CD4-positive, alpha-beta T cell (primary cell): ENCODE results near the gene RERE. TPM values are rescaled to one million over a fixed set of nuclear protein-coding genes. Genes with fewer than 3 reads are reported as not detected.

Experiments used
- ATAC-seq: fragments of 200-7000 bp; cut with Tn5 transposase; one replicate; pipeline ENCODE4 v1.10.0; 2022; ENCODE audit warnings: mild to moderate bottlenecking; ENCODE audit not compliant: poor library complexity
- CTCF ChIA-PET: fragments of 350-600 bp; sonication (Branson Sonifier 250); formaldehyde crosslinking; loops from one replicate; lab custom pipeline; 2021; ENCODE audit warnings: antibody characterized with exemption, inconsistent platforms; lab: Charles Lee
- POLR2A ChIA-PET: fragments of 350-600 bp; sonication (Branson Sonifier 250); formaldehyde crosslinking; loops from one replicate; lab custom pipeline; 2021; ENCODE audit warnings: antibody characterized with exemption, inconsistent platforms; lab: Charles Lee
- DNase-seq, 14 experiments: peaks; one replicate each; pipeline ENCODE4 v3.0.0-alpha.2; 2013 to 2020; ENCODE audit warnings: mixed read lengths in 2 of 14
- H3K27ac ChIP-seq, 2 donors: one replicate each; pipeline versions ENCODE4 v1.5.1 to v1.7.0; 2013; ENCODE audit warnings: low read length in 2 of 2, low read depth in 1 of 2, mild to moderate bottlenecking in 1 of 2
- H3K27me3 ChIP-seq, 2 experiments: 1 replicate in 1 of 2; 2 replicates in 1 of 2; pipeline versions ENCODE4 v1.6.1 to v1.7.0; 2013; ENCODE audit warnings: low read length in 2 of 2, control low read depth in 1 of 2, mild to moderate bottlenecking in 1 of 2, moderate library complexity in 1 of 2; ENCODE audit not compliant: insufficient read depth in 2 of 2, control insufficient read depth in 1 of 2
- H3K36me3 ChIP-seq: one replicate; pipeline ENCODE4 v1.6.1; 2013; ENCODE audit warnings: low read length, control low read depth; ENCODE audit not compliant: insufficient read depth
- H3K4me1 ChIP-seq: one replicate; pipeline ENCODE4 v1.6.1; 2013; ENCODE audit warnings: low read length, control low read depth; ENCODE audit not compliant: insufficient read depth
- H3K4me3 ChIP-seq: one replicate; pipeline ENCODE4 v1.5.1; 2013; ENCODE audit warnings: mild to moderate bottlenecking, low read length, moderate library complexity
- H3K9me3 ChIP-seq, 2 experiments: 1 replicate in 1 of 2; 2 replicates in 1 of 2; pipeline versions ENCODE4 v1.6.1 to v1.7.0; 2013; ENCODE audit warnings: low read length in 2 of 2, mild to moderate bottlenecking in 2 of 2, control low read depth in 1 of 2, moderate library complexity in 1 of 2; ENCODE audit not compliant: control insufficient read depth in 1 of 2, insufficient read depth in 1 of 2
- H3K27ac Mint-ChIP-seq: one replicate; pipeline ENCODE4 v1.8.0; 2020; ENCODE audit warnings: mixed read lengths
- H3K27me3 Mint-ChIP-seq: one replicate; pipeline ENCODE4 v1.8.0; 2021; ENCODE audit warnings: mixed read lengths
- H3K36me3 Mint-ChIP-seq: one replicate; pipeline ENCODE4 v1.8.0; 2021; ENCODE audit warnings: low read depth, mixed read lengths
- H3K4me1 Mint-ChIP-seq: one replicate; pipeline ENCODE4 v1.8.0; 2021; ENCODE audit warnings: low read depth, mixed read lengths
- H3K4me3 Mint-ChIP-seq: one replicate; pipeline ENCODE4 v1.8.0; 2020; ENCODE audit warnings: mild to moderate bottlenecking, mixed read lengths
- H3K9me3 Mint-ChIP-seq: one replicate; pipeline ENCODE4 v1.8.0; 2020; ENCODE audit warnings: mixed read lengths
- CTCF ChIP-seq: fragments of 200-600 bp; IDR thresholded peaks from one replicate; pipeline ENCODE4 v1.8.0; 2022; ENCODE audit warnings: antibody characterized with exemption, mild to moderate bottlenecking
- intact Hi-C, 2 experiments: fragments of 100-400 bp; cut with DNase I in 1 of 2; cut with micrococcal nuclease in 1 of 2; formaldehyde crosslinking; loops; one replicate each; pipeline versions ENCODE4 v1.15.1 to v1.9.0; 2023 to 2025; cut with DNase I, micrococcal nuclease
- total RNA-seq, 174 experiments: library from RNA in 2 of 174; stranded (reverse) in 2 of 174; gene quantifications; one replicate each; pipeline ENCODE4 v1.2.3 and lab custom pipeline; 2021 to 2026

RERE gene
- total RNA-seq, 2 experiments from 2014 or later = 78.4 to 84.0 TPM

- H3K4me3 Mint-ChIP-seq = no peak overlapping the region
- ChIA-PET POLR2A (interaction anchor here (1.0 to 3.7 kb wide), 2 partner anchors 318 to 334 kb away, joined by 3 to 11 read pairs; no protein-coding TSS in a partner anchor), CTCF (interaction anchor here (1.1 to 4.8 kb wide), 4 partner anchors 318 to 337 kb away, joined by 3 to 31 read pairs (median 12); no protein-coding TSS in a partner anchor)
- H3K9me3 Mint-ChIP-seq = no peaks in the 10 kb centered on the region
- TF ChIP-seq CTCF = no peak
- peaks cover 6% of the 10 kb centered on the region for H3K4me1 ChIP-seq
- H3K4me3 ChIP-seq = no peak overlapping the region
- no peaks in the 10 kb centered on the region for H3K27me3 ChIP-seq
- DNase-seq = no peak
- H3K27me3 Mint-ChIP-seq = no peaks in the 10 kb centered on the region
- H3K9me3 ChIP-seq = no peaks in the 10 kb centered on the region
- H3K4me1 Mint-ChIP-seq = peaks cover 5% of the 10 kb centered on the region
- H3K36me3 Mint-ChIP-seq = peaks cover 18% of the 10 kb centered on the region
- intact Hi-C loops = loop anchor here (1.0 to 2.0 kb wide), 4 partner anchors 35 to 367 kb away; no protein-coding TSS in a partner anchor
- peaks cover 12% of the 10 kb centered on the region for H3K36me3 ChIP-seq
- H3K27ac ChIP-seq = no peak overlapping the region
- ATAC-seq = no peak
- no peak overlapping the region for H3K27ac Mint-ChIP-seq
These were observed 468.0 kb downstream of the RERE start for GRCh38 chr1:8349473-8349865.

- peaks cover 5% of the 10 kb centered on the region for H3K4me1 Mint-ChIP-seq
- POLR2A ChIA-PET = interaction anchor here (1.0 to 3.7 kb wide), 2 partner anchors 318 to 334 kb away, joined by 3 to 11 read pairs; no protein-coding TSS in a partner anchor
- H3K27me3 Mint-ChIP-seq = no peaks in the 10 kb centered on the region
- ATAC-seq = peak; percentile 96
- H3K36me3 ChIP-seq = peaks cover 8% of the 10 kb centered on the region
- no peak overlapping the region for H3K4me3 ChIP-seq
- no peak overlapping the region for H3K27ac ChIP-seq
- peak; percentile 83 for TF ChIP-seq CTCF
- H3K36me3 Mint-ChIP-seq = peaks cover 15% of the 10 kb centered on the region
- H3K9me3 Mint-ChIP-seq = no peaks in the 10 kb centered on the region
- CTCF ChIA-PET = interaction anchor here (0.6 to 4.8 kb wide), 10 partner anchors 33 to 373 kb away, joined by 3 to 31 read pairs (median 4); no protein-coding TSS in a partner anchor
- intact Hi-C loops = loop anchor here (1.0 to 2.0 kb wide), 4 partner anchors 34 to 367 kb away; no protein-coding TSS in a partner anchor
- H3K4me3 Mint-ChIP-seq = no peak overlapping the region
- no peaks in the 10 kb centered on the region for H3K27me3 ChIP-seq
- no peaks in the 10 kb centered on the region for H3K9me3 ChIP-seq
- peak; percentile 60 to 84 (median 66) for DNase-seq
- H3K4me1 ChIP-seq = peaks cover 6% of the 10 kb centered on the region
- no peak overlapping the region for H3K27ac Mint-ChIP-seq
These were observed 468.5 kb downstream of the RERE start for GRCh38 chr1:8348777-8349472.

- H3K27ac Mint-ChIP-seq = no peak overlapping the region
- ATAC-seq (no peak), DNase-seq (no peak)
- H3K4me1 Mint-ChIP-seq = peaks cover 5% of the 10 kb centered on the region
- no peaks in the 10 kb centered on the region for H3K27me3 Mint-ChIP-seq
- ChIA-PET POLR2A (interaction anchor here (1.0 to 3.7 kb wide), 3 partner anchors 317 to 333 kb away, joined by 3 to 11 read pairs (median 3); no protein-coding TSS in a partner anchor), CTCF (interaction anchor here (0.6 to 4.8 kb wide), 11 partner anchors 33 to 373 kb away, joined by 3 to 31 read pairs (median 4); no protein-coding TSS in a partner anchor)
- intact Hi-C loops = loop anchor here in 1 of 2 experiments (2.0 kb wide), 1 partner anchor 33 kb away; no protein-coding TSS in a partner anchor
- no peaks in the 10 kb centered on the region for H3K9me3 Mint-ChIP-seq
- Histone ChIP-seq H3K4me3 (no peak overlapping the region), H3K4me1 (peaks cover 6% of the 10 kb centered on the region), H3K27ac (no peak overlapping the region), H3K27me3 (no peaks in the 10 kb centered on the region), H3K36me3 (peaks cover 1% of the 10 kb centered on the region), H3K9me3 (no peaks in the 10 kb centered on the region)
- no peak overlapping the region for H3K4me3 Mint-ChIP-seq
- TF ChIP-seq CTCF = no peak
- peaks cover 10% of the 10 kb centered on the region for H3K36me3 Mint-ChIP-seq
These were observed 469.2 kb downstream of the RERE start for GRCh38 chr1:8348047-8348776.
